Esophagus muscularis mucosa (tissue), 4 donors: ENCODE measurements around the gene MASP1. TPM values are rescaled to one million over a fixed set of nuclear protein-coding genes. Genes with fewer than 3 reads are reported as not detected.
A peak's percentile ranks its signal among the peaks of the same experiment; 100 is the strongest.

Experiments
- DNase-seq: peaks from one replicate; pipeline ENCODE4 v3.0.0-alpha.2; 2017; ENCODE audit errors: extremely low spot score
- H3K27ac ChIP-seq, 4 donors: fragments of 200-600 bp; sonication (generic); replicated peaks in 1 of 4; 1 replicate in 3 of 4; 2 replicates in 1 of 4; pipeline ENCODE4 v1.5.1; 2016 to 2019; ENCODE audit warnings: mild to moderate bottlenecking in 1 of 4
- H3K27me3 ChIP-seq, 4 donors: fragments of 200-600 bp; sonication (generic); one replicate each; pipeline versions ENCODE4 v1.5.1 to v1.6.0; 2016 to 2019
- H3K36me3 ChIP-seq, 4 donors: fragments of 200-600 bp; sonication (generic); one replicate each; pipeline ENCODE4 v1.5.1; 2016 to 2019
- H3K4me1 ChIP-seq, 4 donors: fragments of 200-600 bp; sonication (generic); one replicate each; pipeline ENCODE4 v1.5.1; 2016 to 2019
- H3K4me3 ChIP-seq, 4 donors: fragments of 200-600 bp; sonication (generic); 1 replicate in 2 of 4; 2 replicates in 2 of 4; pipeline ENCODE4 v1.5.1; 2016 to 2019; ENCODE audit warnings: mild to moderate bottlenecking in 4 of 4, moderate library complexity in 1 of 4
- H3K9me3 ChIP-seq, 4 donors: fragments of 200-600 bp; sonication (generic); 1 replicate in 3 of 4; 2 replicates in 1 of 4; pipeline ENCODE4 v1.5.1; 2016 to 2019
- CTCF ChIP-seq, 3 experiments: fragments of 200-600 bp in 2 of 3; fragments of 450-650 bp in 1 of 3; sonication (generic) in 2 of 3; IDR thresholded peaks; one replicate each; pipeline ENCODE4 v1.5.1; 2017 to 2019; ENCODE audit warnings: antibody characterized with exemption in 3 of 3, mild to moderate bottlenecking in 2 of 3, moderate library complexity in 1 of 3
- EP300 ChIP-seq: sonication (generic); formaldehyde crosslinking; IDR thresholded peaks from one replicate; pipeline ENCODE4 v1.6.1; 2017; ENCODE audit warnings: antibody characterized with exemption
- POLR2A ChIP-seq: fragments of 450-650 bp; IDR thresholded peaks from one replicate; pipeline ENCODE4 v1.6.1; 2017; ENCODE audit warnings: antibody characterized with exemption, moderate library complexity, mild to moderate bottlenecking, low read depth
- POLR2AphosphoS5 ChIP-seq, 2 donors: sonication (generic); formaldehyde crosslinking; IDR thresholded peaks; one replicate each; pipeline ENCODE4 v1.6.1; 2017; ENCODE audit warnings: antibody characterized with exemption in 2 of 2
- WGBS: methylation state at CpG from one replicate; pipeline ENCODE4 v1.1.5; 2018; 5-methylcytosine and 5-hydroxymethylcytosine counted together
- intact Hi-C: fragments of 100-400 bp; cut with DNase I; formaldehyde crosslinking; loops from one replicate; pipeline ENCODE4 v1.15.1; 2023
- total RNA-seq, 4 donors: library from RNA; depleted of rRNA; stranded (reverse); fragments of >200 nt; gene quantifications; one replicate each; pipeline versions ENCODE4 v1.1.0 to v1.2.1, GENCODE V29; 2016

Gene MASP1
- total RNA-seq, 4 donors from 2014 or later = 0.66 to 3.5 (median 2.1) TPM

GRCh38 chr3:187266691-187267090 lies 24.8 kb downstream of the MASP1 start:
- H3K4me1 ChIP-seq = peaks cover 21 to 30% (median 29%) of the 10 kb centered on the region in 4 donors
- no peak for DNase-seq
- intact Hi-C loops = no loop called here
- 100% methylated on average over 1 of the region's 1 CpG for WGBS
- H3K4me3 ChIP-seq = no peak overlapping the region
- TF ChIP-seq POLR2A (no peak), EP300 (no peak), POLR2AphosphoS5 (IDR thresholded peaks at IDR 0.05) (no peak), CTCF (IDR thresholded peaks at IDR 0.05) (no peak)
- peaks cover 0 to 14% (median 6%) of the 10 kb centered on the region in 4 donors for H3K9me3 ChIP-seq
- H3K36me3 ChIP-seq = peaks cover 0 to 20% (median 0%) of the 10 kb centered on the region in 4 donors
- H3K27me3 ChIP-seq = no peaks in the 10 kb centered on the region
- no peak overlapping the region for H3K27ac ChIP-seq

- Histone ChIP-seq H3K27ac (peak overlapping the region in 1 of 4 donors; percentile 11), H3K27me3 (no peaks in the 10 kb centered on the region), H3K4me3 (no peak overlapping the region), H3K9me3 (peaks cover 0 to 14% (median 6%) of the 10 kb centered on the region in 4 donors), H3K36me3 (peaks cover 0 to 25% (median 0%) of the 10 kb centered on the region in 4 donors), H3K4me1 (peaks cover 21 to 30% (median 29%) of the 10 kb centered on the region in 4 donors)
- intact Hi-C loops = no loop called here
- DNase-seq = no peak
- 60% methylated on average over 2 of the region's 2 CpGs for WGBS
- no peak for TF ChIP-seq EP300
- no peak for TF ChIP-seq POLR2AphosphoS5 (IDR thresholded peaks at IDR 0.05)
- no peak for TF ChIP-seq POLR2A
- no peak for TF ChIP-seq CTCF (IDR thresholded peaks at IDR 0.05)
These were observed 26.0 kb downstream of the MASP1 start for GRCh38 chr3:187265461-187265955.

GRCh38 chr3:187264911-187265310 lies 26.6 kb downstream of the MASP1 start:
- peaks cover 0 to 25% (median 0%) of the 10 kb centered on the region in 4 donors for H3K36me3 ChIP-seq
- H3K4me3 ChIP-seq = no peak overlapping the region
- no peaks in the 10 kb centered on the region for H3K27me3 ChIP-seq
- peaks cover 21 to 30% (median 29%) of the 10 kb centered on the region in 4 donors for H3K4me1 ChIP-seq
- TF ChIP-seq EP300 = no peak
- no peak for TF ChIP-seq CTCF (IDR thresholded peaks at IDR 0.05)
- TF ChIP-seq POLR2A = no peak
- no peak for TF ChIP-seq POLR2AphosphoS5 (IDR thresholded peaks at IDR 0.05)
- DNase-seq = no peak
- H3K27ac ChIP-seq = peak overlapping the region in 1 of 4 donors; percentile 11
- H3K9me3 ChIP-seq = peaks cover 0 to 11% (median 5%) of the 10 kb centered on the region in 4 donors
- intact Hi-C loops = no loop called here
- 94% methylated on average over 3 of the region's 3 CpGs for WGBS

GRCh38 chr3:187264021-187264420 lies 27.5 kb downstream of the MASP1 start:
- H3K9me3 ChIP-seq = peaks cover 0 to 2% (median under 1%) of the 10 kb centered on the region in 4 donors
- no peak for DNase-seq
- WGBS = 29% methylated on average over 4 of the region's 4 CpGs
- TF ChIP-seq POLR2A = no peak
- TF ChIP-seq CTCF (IDR thresholded peaks at IDR 0.05) = no peak
- no peak for TF ChIP-seq POLR2AphosphoS5 (IDR thresholded peaks at IDR 0.05)
- no peak for TF ChIP-seq EP300
- intact Hi-C loops = no loop called here
- H3K4me1 ChIP-seq = peaks cover 21 to 30% (median 29%) of the 10 kb centered on the region in 4 donors
- H3K27ac ChIP-seq = peak overlapping the region in 1 of 4 donors; percentile 11
- H3K27me3 ChIP-seq = no peaks in the 10 kb centered on the region
- peaks cover 0 to 25% (median 0%) of the 10 kb centered on the region in 4 donors for H3K36me3 ChIP-seq
- no peak overlapping the region for H3K4me3 ChIP-seq

GRCh38 chr3:187263270-187263669 lies 28.3 kb downstream of the MASP1 start:
- H3K27ac ChIP-seq = peak overlapping the region in 1 of 4 donors; percentile 23
- intact Hi-C loops = no loop called here
- no peak overlapping the region for H3K4me3 ChIP-seq
- H3K27me3 ChIP-seq = no peaks in the 10 kb centered on the region
- H3K4me1 ChIP-seq = peaks cover 21 to 30% (median 29%) of the 10 kb centered on the region in 4 donors
- H3K9me3 ChIP-seq = no peaks in the 10 kb centered on the region
- TF ChIP-seq EP300 (no peak), POLR2AphosphoS5 (IDR thresholded peaks at IDR 0.05) (no peak), POLR2A (no peak), CTCF (IDR thresholded peaks at IDR 0.05) (no peak)
- no peak for DNase-seq
- peaks cover 0 to 31% (median 0%) of the 10 kb centered on the region in 4 donors for H3K36me3 ChIP-seq
